T-cell (primary cell): ENCODE results near the gene PXMP4. TPM values are rescaled to one million over a fixed set of nuclear protein-coding genes. Genes with fewer than 3 reads are reported as not detected.

ENCODE experiments used
- ATAC-seq, 4 experiments: fragments of 200-7000 bp in 3 of 4; fragments of 150-1000 bp in 1 of 4; cut with Tn5 transposase; replicated peaks in 1 of 4; 1 replicate in 3 of 4; 2 replicates in 1 of 4; pipeline ENCODE4 v1.10.0; 2021; ENCODE audit warnings: moderate library complexity in 3 of 4, mild to moderate bottlenecking in 2 of 4, moderate number of reproducible peaks in 1 of 4
- CTCF ChIA-PET, 2 donors: fragments of 300-600 bp; sonication (Branson Sonifier 250); formaldehyde crosslinking; loops; one replicate each; lab custom pipeline; 2022; ENCODE audit warnings: antibody characterized with exemption in 2 of 2; lab: Charles Lee
- POLR2A ChIA-PET, 2 donors: fragments of 300-600 bp; sonication (Branson Sonifier 250); formaldehyde crosslinking; loops; one replicate each; lab custom pipeline; 2022; ENCODE audit warnings: antibody characterized with exemption in 2 of 2; lab: Charles Lee
- DNase-seq, 35 experiments: peaks; one replicate each; pipeline versions ENCODE4 v3.0.0 to v3.0.0-alpha.2; 2013 to 2023
- H3K27ac ChIP-seq: one replicate; pipeline ENCODE4 v1.5.1; 2013; ENCODE audit warnings: low read length
- H3K27me3 ChIP-seq, 2 experiments: replicated peaks in 1 of 2; 1 replicate in 1 of 2; 2 replicates in 1 of 2; pipeline versions ENCODE4 v1.6.1 to v1.7.0; 2013; ENCODE audit warnings: low read length in 1 of 2, mixed read lengths in 1 of 2; ENCODE audit not compliant: control insufficient read depth in 2 of 2, insufficient read depth in 2 of 2; ENCODE audit errors: extremely low read depth in 1 of 2
- H3K36me3 ChIP-seq, 2 donors: 1 replicate in 1 of 2; 2 replicates in 1 of 2; pipeline versions ENCODE4 v1.6.1 to v1.7.0; 2013; ENCODE audit warnings: low read length in 1 of 2; ENCODE audit not compliant: control insufficient read depth in 2 of 2, insufficient read depth in 1 of 2; ENCODE audit errors: extremely low read depth in 1 of 2
- H3K4me1 ChIP-seq, 2 experiments: 1 replicate in 1 of 2; 2 replicates in 1 of 2; pipeline versions ENCODE4 v1.6.1 to v1.7.0; 2013; ENCODE audit warnings: low read length in 2 of 2, mixed read lengths in 1 of 2; ENCODE audit not compliant: insufficient read depth in 2 of 2, control insufficient read depth in 1 of 2; ENCODE audit errors: extremely low read depth in 1 of 2
- H3K4me3 ChIP-seq, 2 donors: 1 replicate in 1 of 2; 2 replicates in 1 of 2; pipeline versions ENCODE4 v1.5.1 to v1.7.0; 2013; ENCODE audit warnings: mild to moderate bottlenecking in 2 of 2, low read length in 1 of 2, moderate library complexity in 1 of 2; ENCODE audit not compliant: control insufficient read depth in 1 of 2; ENCODE audit errors: extremely low read depth in 1 of 2
- H3K9me3 ChIP-seq: 2 replicates; pipeline ENCODE4 v1.7.0; 2013
- H3K27ac Mint-ChIP-seq, 2 donors: one replicate each; pipeline ENCODE4 v1.8.0; 2020 to 2021; ENCODE audit warnings: mild to moderate bottlenecking in 2 of 2, mixed read lengths in 2 of 2
- H3K27me3 Mint-ChIP-seq, 2 donors: one replicate each; pipeline ENCODE4 v1.8.0; 2021 to 2022; ENCODE audit warnings: mixed read lengths in 2 of 2
- H3K36me3 Mint-ChIP-seq: one replicate; pipeline ENCODE4 v1.8.0; 2021; ENCODE audit warnings: mixed read lengths
- H3K4me1 Mint-ChIP-seq, 3 donors: one replicate each; pipeline ENCODE4 v1.8.0; 2020 to 2022; ENCODE audit warnings: mixed read lengths in 3 of 3, mild to moderate bottlenecking in 1 of 3
- H3K4me3 Mint-ChIP-seq, 3 donors: one replicate each; pipeline ENCODE4 v1.8.0; 2020 to 2022; ENCODE audit warnings: mild to moderate bottlenecking in 3 of 3, mixed read lengths in 3 of 3, moderate library complexity in 3 of 3
- H3K9me3 Mint-ChIP-seq, 3 donors: one replicate each; pipeline ENCODE4 v1.8.0; 2020 to 2022; ENCODE audit warnings: mixed read lengths in 3 of 3
- WGBS: methylation state at CpG from one replicate; pipeline ENCODE4 v1.1.5; 2013; ENCODE audit warnings: missing lambda C conversion rate; ENCODE audit not compliant: insufficient coverage; 5-methylcytosine and 5-hydroxymethylcytosine counted together
- total RNA-seq, 35 experiments: library from RNA in 6 of 35; stranded (reverse) in 6 of 35; fragments of 120-200 nt in 1 of 35; gene quantifications; one replicate each; pipeline versions ENCODE4 v1.2.1 to v1.2.4 and lab custom pipeline; 2013 to 2026

PXMP4 gene
- total RNA-seq, 5 donors from 2014 or later (not counting 1 experiment from before 2014, with no cell fraction given): 6.1 to 15.4 (median 13.9) TPM

DNA sequence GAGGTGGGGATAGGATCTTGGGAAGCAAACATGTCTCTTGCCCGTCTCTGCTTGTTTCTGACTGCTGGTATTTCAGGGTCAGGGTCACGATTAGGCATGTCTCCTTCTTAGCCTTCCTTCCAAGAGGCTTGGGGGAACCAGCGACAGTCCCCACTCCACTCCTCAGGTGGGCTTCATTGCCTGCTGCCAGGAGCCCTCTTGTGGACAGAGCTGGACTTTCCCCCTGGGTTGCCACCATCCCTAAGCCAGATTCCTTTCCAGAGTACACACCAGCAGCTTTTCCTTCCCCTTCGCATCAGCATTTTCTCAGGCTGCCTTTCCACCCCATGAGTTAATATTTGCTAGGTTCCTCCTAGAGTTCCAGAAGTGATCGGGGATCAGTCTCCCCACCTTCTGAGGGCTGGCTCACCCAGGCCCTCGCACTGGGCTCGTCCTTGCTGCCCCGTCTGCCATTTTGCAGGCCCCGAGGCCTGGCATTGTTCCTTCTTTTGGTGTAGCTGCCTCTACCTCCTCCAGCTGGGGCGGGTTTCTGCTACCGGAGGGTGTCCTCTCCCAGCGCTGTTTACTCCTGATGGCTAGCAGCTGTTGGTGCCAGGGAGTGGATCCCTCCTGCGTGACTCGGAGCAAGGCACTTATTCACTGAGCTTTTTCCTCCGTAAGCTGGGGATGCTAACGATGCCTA, 66.8 kb downstream of the PXMP4 start:
- DNase-seq (peak in 18 of 35 experiments; percentile 13 to 64 (median 30)), ATAC-seq (peak; percentile 56 to 75 (median 63))
- no peak overlapping the region for H3K27ac ChIP-seq
- 74% methylated on average over 14 of the region's 16 CpGs for WGBS
- H3K4me3 ChIP-seq: no peak overlapping the region
- peaks cover 0 to 8% of the 10 kb centered on the region in 2 experiments for H3K27me3 ChIP-seq
- Mint-ChIP-seq H3K36me3 (no peaks in the 10 kb centered on the region), H3K9me3 (no peaks in the 10 kb centered on the region), H3K27me3 (peaks cover 0 to 2% of the 10 kb centered on the region in 2 donors), H3K4me3 (no peak overlapping the region), H3K27ac (no peak overlapping the region), H3K4me1 (peaks cover 4 to 10% (median 6%) of the 10 kb centered on the region in 3 donors)
- H3K36me3 ChIP-seq: peaks cover 0 to 3% of the 10 kb centered on the region in 2 donors
- H3K9me3 ChIP-seq: no peaks in the 10 kb centered on the region
- CTCF ChIA-PET: interaction anchor here in 1 of 2 donors (0.6 kb wide), 1 partner anchor 270 kb away, joined by 3 read pairs; no protein-coding TSS in a partner anchor
- H3K4me1 ChIP-seq: peaks cover 0 to 8% of the 10 kb centered on the region in 2 experiments
- POLR2A ChIA-PET: no interaction called here

Other genes starting within 250 kb of the PXMP4 start
- 10 to 100 TPM; 25.2 to 34.2 (median 31.0) TPM for gene CBFA2T2, start 230.2 kb downstream of the PXMP4 start, total RNA-seq
- under 1 TPM in 4 of 5 donors, not detected in 1; 0.16 to 0.26 (median 0.22) TPM for gene C20orf144, start 58.0 kb downstream of the PXMP4 start, total RNA-seq
- 1 to 10 TPM; 1.1 to 7.9 (median 6.1) TPM for gene ACTL10, start 53.4 kb downstream of the PXMP4 start, total RNA-seq
- 10 to 100 TPM in 3 of 5 donors, 1 to 10 TPM in 2; 8.5 to 33.9 (median 28.9) TPM for gene NECAB3, start 45.9 kb downstream of the PXMP4 start, total RNA-seq
- 1 to 10 TPM; 1.8 to 7.4 (median 4.6) TPM for gene E2F1, start 33.9 kb downstream of the PXMP4 start, total RNA-seq
- 1 to 10 TPM; 4.0 to 6.1 (median 5.6) TPM for gene ZNF341, start 11.7 kb upstream of the PXMP4 start, total RNA-seq
- gene CHMP4B, start 91.0 kb upstream of the PXMP4 start, total RNA-seq: 10 to 100 TPM; 45.1 to 64.7 (median 60.8) TPM